Osteoblast (primary cell): ENCODE data around the gene AKT1S1. TPM values are rescaled to one million over a fixed set of nuclear protein-coding genes. Genes with fewer than 3 reads are reported as not detected.

Source experiments
- DNase-seq: peaks from one replicate; pipeline ENCODE4 v3.0.0; 2011; ENCODE audit warnings: low spot score, mixed read lengths; ENCODE audit not compliant: insufficient read length; ENCODE audit errors: missing footprints
- H2AFZ ChIP-seq: 2 replicates; pipeline ENCODE4 v1.6.0; 2011; ENCODE audit warnings: mild to moderate bottlenecking, low read length
- H3K27ac ChIP-seq: 2 replicates; pipeline ENCODE4 v1.5.1; 2011; ENCODE audit warnings: mild to moderate bottlenecking, low read depth, low read length, moderate library complexity
- H3K27me3 ChIP-seq: 2 replicates; pipeline ENCODE4 v1.6.0; 2012; ENCODE audit warnings: mild to moderate bottlenecking, control low read depth, inconsistent platforms, low read length, moderate library complexity; ENCODE audit not compliant: insufficient read depth
- H3K36me3 ChIP-seq: 2 replicates; pipeline ENCODE4 v1.5.1; 2011; ENCODE audit warnings: mild to moderate bottlenecking, low read length, control low read depth, moderate library complexity; ENCODE audit not compliant: insufficient read depth
- H3K4me1 ChIP-seq: 2 replicates; pipeline ENCODE4 v1.5.1; 2011; ENCODE audit warnings: mild to moderate bottlenecking, low read length, control low read depth, moderate library complexity; ENCODE audit not compliant: insufficient read depth
- H3K4me2 ChIP-seq: 2 replicates; pipeline ENCODE4 v1.6.0; 2011; ENCODE audit warnings: mild to moderate bottlenecking, low read length; ENCODE audit not compliant: insufficient read depth
- H3K4me3 ChIP-seq: fragments of 200-600 bp; sonication (generic); 3 replicates; pipeline ENCODE4 v1.5.1; 2012; ENCODE audit warnings: mild to moderate bottlenecking, low read length, inconsistent platforms; ENCODE audit not compliant: insufficient read depth
- H3K79me2 ChIP-seq: 2 replicates; pipeline ENCODE4 v1.6.0; 2012; ENCODE audit warnings: mild to moderate bottlenecking, low read length, control low read depth, inconsistent platforms; ENCODE audit not compliant: insufficient read depth
- H3K9me3 ChIP-seq: 2 replicates; pipeline ENCODE4 v1.5.1; 2011; ENCODE audit warnings: low read depth, low read length, control low read depth
- H4K20me1 ChIP-seq: 2 replicates; pipeline ENCODE4 v1.6.0; 2012; ENCODE audit warnings: mild to moderate bottlenecking, low read length, control low read depth; ENCODE audit not compliant: insufficient read depth
- CTCF ChIP-seq: IDR thresholded peaks from 2 replicates; pipeline ENCODE4 v1.5.1; 2011; ENCODE audit warnings: mild to moderate bottlenecking, low read depth, low read length, moderate library complexity; ENCODE audit errors: extremely low read depth
- total RNA-seq: library from RNA; depleted of rRNA; stranded (reverse); fragments of >200 nt; gene quantifications from 2 replicates; pipeline ENCODE4 v1.2.3, GENCODE V29; 2012

Gene AKT1S1
- total RNA-seq, 1 donor: 13.4 TPM

DNA sequence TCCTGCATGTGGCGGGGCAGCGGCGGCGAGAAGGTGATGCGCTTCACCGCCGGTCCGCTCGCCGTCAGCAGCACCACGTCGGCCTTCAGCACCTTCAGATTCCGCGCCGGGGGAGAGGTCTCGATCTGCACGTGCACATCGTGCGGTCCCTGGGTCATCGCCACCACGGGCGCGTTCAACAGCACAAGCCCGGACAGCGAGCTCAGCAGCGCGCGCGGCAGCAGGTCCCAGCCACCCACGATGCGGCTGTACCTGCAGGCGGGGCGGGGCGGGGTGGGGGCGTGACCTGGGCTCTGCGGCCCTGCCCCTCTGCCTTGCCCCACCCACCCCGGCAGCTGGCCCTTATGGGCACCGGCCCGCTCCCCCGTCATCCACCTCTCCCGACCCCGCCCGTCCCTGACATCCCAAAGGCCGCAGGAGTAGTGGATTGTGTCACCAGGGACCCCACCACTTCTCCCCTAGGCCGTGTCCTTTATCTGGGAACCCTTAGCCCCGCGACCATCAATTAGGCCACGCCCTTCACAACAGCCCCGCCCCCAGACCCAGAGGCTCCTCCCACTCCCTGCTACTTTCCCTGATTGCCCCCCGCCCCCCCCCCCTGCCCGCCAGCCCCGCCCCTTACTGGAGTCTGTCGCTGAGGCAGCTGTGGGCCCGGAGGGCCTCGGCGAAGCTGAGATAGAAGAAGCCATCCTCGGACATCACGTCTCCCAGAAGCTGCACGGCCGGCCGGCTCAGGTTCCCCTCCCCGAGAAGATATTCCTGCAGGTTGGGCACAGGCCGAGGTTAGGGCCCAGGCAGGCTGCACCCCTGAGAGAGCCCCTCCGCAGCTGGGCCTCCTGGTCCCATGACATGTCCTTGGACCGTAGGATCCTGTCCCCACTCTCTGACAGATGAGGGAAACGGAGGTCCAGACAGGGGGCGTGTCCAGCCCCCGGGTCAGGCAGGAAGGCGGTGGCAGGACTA lies 13.5 kb upstream of the AKT1S1 start:
- H3K36me3 ChIP-seq: no peaks in the 10 kb centered on the region
- no peak for DNase-seq
- peaks cover 5% of the 10 kb centered on the region for H3K4me1 ChIP-seq
- no peaks in the 10 kb centered on the region for H3K9me3 ChIP-seq
- H3K27me3 ChIP-seq: peaks cover 9% of the 10 kb centered on the region
- H3K79me2 ChIP-seq: no peaks in the 10 kb centered on the region
- TF ChIP-seq CTCF: no peak
- peaks cover 3% of the 10 kb centered on the region for H4K20me1 ChIP-seq
- H3K27ac ChIP-seq: no peak overlapping the region
- peak overlapping the region; percentile 49 for H3K4me3 ChIP-seq
- H3K4me2 ChIP-seq: peak overlapping the region; percentile 61
- peak overlapping the region; percentile 47 for H2AFZ ChIP-seq

DNA sequence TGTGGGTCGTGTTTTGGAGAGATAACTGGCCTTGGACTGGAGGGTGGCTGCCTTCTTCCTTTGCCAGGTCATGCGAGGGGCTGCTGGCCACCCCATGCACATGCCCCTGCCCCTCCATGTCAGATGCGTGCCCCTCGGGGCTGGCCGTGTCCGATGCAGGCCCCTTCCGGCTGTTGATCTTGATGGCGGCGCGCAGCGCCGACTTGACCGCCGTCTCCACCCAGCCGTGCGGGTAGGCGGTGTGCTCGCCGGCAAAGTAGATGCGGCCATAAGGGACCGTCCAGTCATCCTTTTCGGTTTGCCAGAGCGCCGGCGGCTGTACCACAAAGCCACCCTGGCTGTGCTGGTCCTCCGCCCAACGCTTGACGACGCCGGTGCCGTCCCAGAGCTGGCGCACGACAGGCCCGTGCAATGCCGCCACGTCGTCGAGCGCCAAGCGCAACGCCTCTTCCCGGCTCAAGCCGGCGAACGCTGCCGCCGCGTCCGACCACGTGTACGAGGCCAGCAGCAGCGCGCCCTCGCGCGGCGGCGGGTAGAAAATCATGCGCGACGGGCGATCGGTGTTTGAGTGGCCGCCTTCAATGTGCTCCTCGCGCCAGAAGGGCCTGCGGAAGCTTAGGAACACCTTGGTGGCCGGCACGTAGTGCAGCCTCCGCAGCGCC lies 12.7 kb upstream of the AKT1S1 start:
- Histone ChIP-seq H3K79me2 (no peaks in the 10 kb centered on the region), H3K27me3 (peaks cover 9% of the 10 kb centered on the region), H3K36me3 (peaks cover 2% of the 10 kb centered on the region), H3K4me1 (peaks cover 5% of the 10 kb centered on the region), H3K9me3 (no peaks in the 10 kb centered on the region), H3K4me3 (peak overlapping the region; percentile 49), H3K4me2 (peak overlapping the region; percentile 61), H2AFZ (peak overlapping the region; percentile 47), H4K20me1 (peaks cover 3% of the 10 kb centered on the region), H3K27ac (no peak overlapping the region)
- peak; percentile 97 for DNase-seq
- peak; percentile 70 for TF ChIP-seq CTCF

GRCh38 chr19:49889038-49889686 lies 12.0 kb upstream of the AKT1S1 start:
- Histone ChIP-seq H4K20me1 (peaks cover 3% of the 10 kb centered on the region), H3K4me2 (no peak overlapping the region)
- TF ChIP-seq CTCF: no peak

More at GRCh38 chr19:49889038-49889686, 12.0 kb upstream of the AKT1S1 start:
- Histone ChIP-seq H3K79me2 (no peaks in the 10 kb centered on the region), H3K27ac (no peak overlapping the region), H2AFZ (no peak overlapping the region), H3K4me1 (peaks cover 5% of the 10 kb centered on the region), H3K9me3 (no peaks in the 10 kb centered on the region), H3K36me3 (peaks cover 6% of the 10 kb centered on the region), H3K4me3 (no peak overlapping the region), H3K27me3 (peaks cover 9% of the 10 kb centered on the region)
- DNase-seq: no peak
